HTERT RPE-1 (cell line): ENCODE results near the gene MSH4.
"Not testable (repeated sequence)": the region's sequence is repeated elsewhere in the genome, so short reads cannot be mapped to it uniquely, and the experiment has no call there.

ENCODE experiments used
- in situ Hi-C: fragments of 300-500 bp; cut with MboI; formaldehyde crosslinking; loops from 4 replicates; pipeline ENCODE4 v1.14.3; 2020; ENCODE audit warnings: low sequenced_read_pairs

The MSH4 gene

GRCh38 chr1:75796376-75797272 lies at the start of gene MSH4:
Gene MSH4, plus strand, starts transcription at chr1:75796882. Its CDS starts 104 bp downstream, at chr1:75796986.
- in situ Hi-C loops = no loop called here

- in situ Hi-C loops = not testable (repeated sequence)
Observed at GRCh38 chr1:75757210-75757609, 39.5 kb upstream of the MSH4 start.

GRCh38 chr1:75758543-75758942 lies 38.1 kb upstream of the MSH4 start:
- in situ Hi-C loops = not testable (repeated sequence)

GRCh38 chr1:75764057-75764655 lies 32.5 kb upstream of the MSH4 start:
- in situ Hi-C loops = no loop called here

GRCh38 chr1:75765697-75766355 lies 30.9 kb upstream of the MSH4 start:
- in situ Hi-C loops = no loop called here

- in situ Hi-C loops = no loop called here
Observed at GRCh38 chr1:75768016-75768415, 28.7 kb upstream of the MSH4 start.

- in situ Hi-C loops = no loop called here
Observed at GRCh38 chr1:75770761-75771160, 25.9 kb upstream of the MSH4 start.

GRCh38 chr1:75771978-75772377 lies 24.7 kb upstream of the MSH4 start:
- in situ Hi-C loops = no loop called here

- in situ Hi-C loops = not testable (repeated sequence)
Observed at GRCh38 chr1:75777812-75778211, 18.9 kb upstream of the MSH4 start.

- in situ Hi-C loops = not testable (repeated sequence)
Observed at GRCh38 chr1:75778694-75779093, 18.0 kb upstream of the MSH4 start.

- in situ Hi-C loops = not testable (repeated sequence)
Observed at GRCh38 chr1:75780183-75780582, 16.5 kb upstream of the MSH4 start.

- in situ Hi-C loops = not testable (repeated sequence)
Observed at GRCh38 chr1:75783920-75784319, 12.8 kb upstream of the MSH4 start.

GRCh38 chr1:75785320-75785982 lies 11.2 kb upstream of the MSH4 start:
- in situ Hi-C loops = no loop called here

- in situ Hi-C loops = no loop called here
Observed at GRCh38 chr1:75785983-75786853, 10.5 kb upstream of the MSH4 start, which contains the start of gene RABGGTB. Gene RABGGTB, plus strand, starts transcription at chr1:75786256. Its CDS starts 16 bp downstream, at chr1:75786272.

- in situ Hi-C loops = no loop called here
Observed at GRCh38 chr1:75786901-75787493, 9.7 kb upstream of the MSH4 start.

GRCh38 chr1:75787524-75787923 lies 9.2 kb upstream of the MSH4 start:
- in situ Hi-C loops = no loop called here

GRCh38 chr1:75789988-75790387 lies 6.7 kb upstream of the MSH4 start:
- in situ Hi-C loops = no loop called here

- in situ Hi-C loops = no loop called here
Observed at GRCh38 chr1:75791022-75791421, 5.7 kb upstream of the MSH4 start.

GRCh38 chr1:75792091-75792490 lies 4.6 kb upstream of the MSH4 start:
- in situ Hi-C loops = no loop called here

- in situ Hi-C loops = no loop called here
Observed at GRCh38 chr1:75794382-75794781, 2.3 kb upstream of the MSH4 start.
